ENCODE results near the gene GSK3B. TPM values are rescaled to one million over a fixed set of nuclear protein-coding genes. Genes with fewer than 3 reads are reported as not detected.

The GSK3B gene
- total RNA-seq, 2 donors from 2014 or later, result 36.7 to 47.9 TPM

DNA sequence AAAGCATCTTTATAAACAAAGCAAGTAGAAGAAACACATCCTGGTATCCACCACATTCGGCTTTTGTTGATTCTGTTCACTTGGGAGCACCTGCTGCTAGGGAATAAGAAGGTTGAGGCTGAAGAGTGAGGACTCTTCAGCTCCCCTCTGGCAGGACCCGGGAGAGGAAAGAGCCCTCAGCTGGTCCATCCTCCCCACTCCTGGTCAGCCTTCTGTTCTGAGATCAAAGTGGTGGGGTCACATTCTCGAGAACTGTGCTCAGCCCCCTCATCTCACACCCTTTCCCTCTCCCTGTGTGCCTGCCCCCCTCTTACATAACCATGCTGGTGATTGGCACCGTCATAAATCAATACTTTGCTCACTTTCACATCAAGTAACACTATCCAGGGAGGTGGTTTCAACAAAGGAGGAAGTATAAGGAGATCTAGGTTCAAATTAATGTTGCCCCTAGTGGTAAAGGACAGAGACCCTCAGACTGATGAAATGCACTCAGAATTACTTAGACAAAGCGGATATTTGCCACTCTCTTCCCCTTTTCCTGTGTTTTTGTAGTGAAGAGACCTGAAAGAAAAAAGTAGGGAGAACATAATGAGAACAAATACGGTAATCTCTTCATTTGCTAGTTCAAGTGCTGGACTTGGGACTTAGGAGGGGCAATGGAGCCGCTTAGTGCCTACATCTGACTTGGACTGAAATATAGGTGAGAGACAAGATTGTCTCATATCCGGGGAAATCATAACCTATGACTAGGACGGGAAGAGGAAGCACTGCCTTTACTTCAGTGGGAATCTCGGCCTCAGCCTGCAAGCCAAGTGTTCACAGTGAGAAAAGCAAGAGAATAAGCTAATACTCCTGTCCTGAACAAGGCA lies 312.7 kb downstream of the GSK3B start, which contains the start of gene NR1I2:
Gene NR1I2, plus strand, starts transcription at position 772 of the 869 bp plus-strand sequence.
- no peaks in the 10 kb centered on the region for H3K36me3 ChIP-seq
- no peak within 1 kb of the TSS for H3K4me3 ChIP-seq
- no peak for TF ChIP-seq POLR2AphosphoS5 (IDR thresholded peaks at IDR 0.05)
- TF ChIP-seq POLR2A (IDR thresholded peaks at IDR 0.05), result no peak
- TF ChIP-seq, protein P1, sequence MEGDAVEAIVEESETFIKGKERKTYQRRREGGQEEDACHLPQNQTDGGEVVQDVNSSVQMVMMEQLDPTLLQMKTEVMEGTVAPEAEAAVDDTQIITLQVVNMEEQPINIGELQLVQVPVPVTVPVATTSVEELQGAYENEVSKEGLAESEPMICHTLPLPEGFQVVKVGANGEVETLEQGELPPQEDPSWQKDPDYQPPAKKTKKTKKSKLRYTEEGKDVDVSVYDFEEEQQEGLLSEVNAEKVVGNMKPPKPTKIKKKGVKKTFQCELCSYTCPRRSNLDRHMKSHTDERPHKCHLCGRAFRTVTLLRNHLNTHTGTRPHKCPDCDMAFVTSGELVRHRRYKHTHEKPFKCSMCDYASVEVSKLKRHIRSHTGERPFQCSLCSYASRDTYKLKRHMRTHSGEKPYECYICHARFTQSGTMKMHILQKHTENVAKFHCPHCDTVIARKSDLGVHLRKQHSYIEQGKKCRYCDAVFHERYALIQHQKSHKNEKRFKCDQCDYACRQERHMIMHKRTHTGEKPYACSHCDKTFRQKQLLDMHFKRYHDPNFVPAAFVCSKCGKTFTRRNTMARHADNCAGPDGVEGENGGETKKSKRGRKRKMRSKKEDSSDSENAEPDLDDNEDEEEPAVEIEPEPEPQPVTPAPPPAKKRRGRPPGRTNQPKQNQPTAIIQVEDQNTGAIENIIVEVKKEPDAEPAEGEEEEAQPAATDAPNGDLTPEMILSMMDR (IDR thresholded peaks at IDR 0.05), result no peak
- 81% methylated on average over 10 of the region's 10 CpGs for WGBS
- DNase-seq (ENCODE audit: low spot score), result no peak
- intact Hi-C loops (cut with DNase I), result no loop called here
- no peaks in the 10 kb centered on the region for H3K27me3 ChIP-seq (replicated peaks; ENCODE audit: insufficient read depth)
- H3K4me1 ChIP-seq (replicated peaks), result no peaks in the 10 kb centered on the region
- H3K27ac ChIP-seq, result no peak within 1 kb of the TSS
- H3K9me3 ChIP-seq, result no peaks in the 10 kb centered on the region

DNA sequence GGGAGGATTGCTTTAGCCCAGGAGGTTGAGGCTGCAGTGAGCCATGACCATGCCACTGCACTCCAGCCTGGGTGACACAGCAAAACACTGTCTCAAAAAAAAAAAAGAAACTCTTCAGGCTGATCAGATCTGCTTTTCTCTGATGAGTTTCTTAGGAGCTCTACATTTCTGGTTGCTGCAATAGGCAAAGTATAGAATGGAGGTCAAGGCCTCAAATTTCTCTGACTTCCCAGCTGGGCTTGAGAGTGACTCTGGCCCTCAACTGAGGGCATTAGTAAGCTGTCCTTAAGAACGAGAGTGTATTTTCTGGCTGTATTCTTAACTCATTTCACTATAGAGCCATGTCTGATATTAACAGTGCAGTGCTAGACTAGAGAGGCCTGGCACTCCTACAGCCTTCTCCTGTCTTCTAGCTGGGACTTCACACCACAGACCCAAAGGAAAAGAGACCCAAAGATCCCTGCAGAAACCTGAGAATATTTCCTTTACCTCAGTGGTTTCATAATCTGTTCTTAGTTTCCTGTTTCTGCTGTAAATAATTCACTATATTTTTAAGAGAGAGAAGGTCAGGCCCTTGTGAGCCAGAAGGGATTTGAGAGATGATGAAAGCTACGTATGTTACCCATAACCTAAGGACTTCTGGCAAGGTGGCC lies 314.4 kb downstream of the GSK3B start:
- intact Hi-C loops (cut with DNase I), result no loop called here
- Histone ChIP-seq H3K4me3 (no peak overlapping the region), H3K4me1 (replicated peaks) (no peaks in the 10 kb centered on the region), H3K27me3 (replicated peaks; ENCODE audit: insufficient read depth) (no peaks in the 10 kb centered on the region), H3K36me3 (no peaks in the 10 kb centered on the region), H3K27ac (no peak overlapping the region), H3K9me3 (no peaks in the 10 kb centered on the region)
- WGBS, result 82% methylated on average over 2 of the region's 2 CpGs
- TF ChIP-seq POLR2A (IDR thresholded peaks at IDR 0.05), result no peak
- TF ChIP-seq, protein P1 (IDR thresholded peaks at IDR 0.05), result no peak
- DNase-seq (ENCODE audit: low spot score), result no peak

DNA sequence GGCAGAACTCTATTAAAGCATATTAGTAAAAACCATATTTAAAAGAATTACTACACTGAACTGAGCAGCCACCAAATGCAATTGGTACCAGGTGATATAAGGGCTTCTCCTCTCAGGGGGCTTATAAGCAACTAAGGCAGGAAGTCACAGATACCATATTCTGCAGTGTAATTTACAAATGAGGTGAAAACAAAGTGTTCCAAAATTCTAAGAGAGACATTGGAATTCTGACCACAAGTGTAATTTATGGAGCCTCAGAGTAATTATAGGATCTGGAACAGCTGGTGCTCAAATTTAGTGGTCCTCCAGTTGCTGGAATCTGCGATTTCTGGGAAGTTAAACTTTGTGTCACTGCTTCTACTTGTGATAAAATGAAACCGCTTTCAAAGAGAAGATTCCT lies 315.4 kb downstream of the GSK3B start:
- Histone ChIP-seq H3K4me3 (no peak overlapping the region), H3K36me3 (no peaks in the 10 kb centered on the region), H3K27me3 (replicated peaks; ENCODE audit: insufficient read depth) (no peaks in the 10 kb centered on the region), H3K27ac (no peak overlapping the region), H3K9me3 (no peaks in the 10 kb centered on the region), H3K4me1 (replicated peaks) (no peaks in the 10 kb centered on the region)
- TF ChIP-seq POLR2AphosphoS5 (IDR thresholded peaks at IDR 0.05), result no peak
- TF ChIP-seq POLR2A (IDR thresholded peaks at IDR 0.05), result no peak
- TF ChIP-seq, protein P1 (IDR thresholded peaks at IDR 0.05), result no peak
- DNase-seq (ENCODE audit: low spot score), result no peak
- intact Hi-C loops (cut with DNase I), result no loop called here
- WGBS, result 79% methylated on average over 2 of the region's 2 CpGs

DNA sequence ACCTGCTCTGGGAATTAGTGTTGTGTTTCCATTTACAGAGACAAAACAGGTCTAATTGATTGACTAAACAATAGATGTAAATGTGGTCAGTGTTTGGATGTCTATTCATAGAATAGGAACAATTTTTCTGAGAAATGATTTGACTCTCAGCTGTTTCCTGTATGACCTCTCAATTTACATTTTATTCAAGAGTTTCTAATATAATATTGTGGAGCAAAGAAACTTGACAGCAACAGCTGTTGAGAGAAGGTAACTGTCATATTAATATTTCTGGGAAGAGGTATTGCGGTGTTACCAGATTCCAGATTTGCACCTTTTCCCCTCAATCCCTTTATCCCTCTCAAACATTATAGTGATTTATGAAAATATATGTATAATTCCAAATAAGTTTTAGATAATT lies 316.1 kb downstream of the GSK3B start:
- no peaks in the 10 kb centered on the region for H3K9me3 ChIP-seq
- TF ChIP-seq POLR2AphosphoS5 (IDR thresholded peaks at IDR 0.05) (no peak), POLR2A (IDR thresholded peaks at IDR 0.05) (no peak)
- TF ChIP-seq, protein P1 (IDR thresholded peaks at IDR 0.05), result no peak
- no peak for DNase-seq (ENCODE audit: low spot score)
- no peaks in the 10 kb centered on the region for H3K27me3 ChIP-seq (replicated peaks; ENCODE audit: insufficient read depth)
- no peaks in the 10 kb centered on the region for H3K4me1 ChIP-seq (replicated peaks)
- H3K27ac ChIP-seq, result no peak overlapping the region
- no peak overlapping the region for H3K4me3 ChIP-seq
- intact Hi-C loops (cut with DNase I), result no loop called here
- WGBS, result 98% methylated on average over 1 of the region's 1 CpG
- H3K36me3 ChIP-seq, result no peaks in the 10 kb centered on the region

Measured in prostate gland (tissue), 2 donors.